C4-2B (cell line): ENCODE data around the gene PEMT.
A peak's percentile ranks its signal among the peaks of the same experiment; 100 is the strongest.

Experiments
- H3K27ac ChIP-seq: fragments of 450-650 bp; 2 replicates; pipeline ENCODE4 v1.5.1; 2017
- CTCF ChIP-seq: fragments of 450-650 bp; conservative IDR thresholded peaks from 2 replicates; pipeline ENCODE4 v1.5.1; 2017; ENCODE audit warnings: mild to moderate bottlenecking
- ZFX ChIP-seq: fragments of 450-650 bp; IDR thresholded peaks from 2 replicates; pipeline ENCODE4 v1.6.1; 2017

The PEMT gene

GRCh38 chr17:17542906-17543635, 48.4 kb downstream of the PEMT start:
- H3K27ac ChIP-seq, result no peak overlapping the region; the same call in 1 of the 2 replicates
- TF ChIP-seq CTCF (no peak), ZFX (no peak)

- TF ChIP-seq ZFX (no peak), CTCF (no peak)
- H3K27ac ChIP-seq, result no peak overlapping the region
These were observed 49.9 kb downstream of the PEMT start for GRCh38 chr17:17541640-17542001.

- H3K27ac ChIP-seq, result peak overlapping the region; percentile 95; the same call in 1 of the 2 replicates
- TF ChIP-seq ZFX (no peak), CTCF (no peak)
These were observed 50.4 kb downstream of the PEMT start for GRCh38 chr17:17540935-17541639.

- H3K27ac ChIP-seq, result peak overlapping the region; percentile 95
- TF ChIP-seq CTCF, result no peak
- no peak for TF ChIP-seq ZFX
These were observed 51.1 kb downstream of the PEMT start for GRCh38 chr17:17540278-17540906.

GRCh38 chr17:17539591-17539990, 51.9 kb downstream of the PEMT start:
- no peak for TF ChIP-seq ZFX
- TF ChIP-seq CTCF, result no peak
- H3K27ac ChIP-seq, result peak overlapping the region; percentile 95

GRCh38 chr17:17538417-17539391, 52.8 kb downstream of the PEMT start:
- no peak for TF ChIP-seq CTCF
- TF ChIP-seq ZFX, result no peak
- H3K27ac ChIP-seq, result peak overlapping the region; percentile 95
